ENCODE measurements around the gene DEK. TPM values are rescaled to one million over a fixed set of nuclear protein-coding genes. Genes with fewer than 3 reads are reported as not detected.

Gene DEK
- total RNA-seq, 1 donor from 2014 or later, result 78.5 TPM

DNA sequence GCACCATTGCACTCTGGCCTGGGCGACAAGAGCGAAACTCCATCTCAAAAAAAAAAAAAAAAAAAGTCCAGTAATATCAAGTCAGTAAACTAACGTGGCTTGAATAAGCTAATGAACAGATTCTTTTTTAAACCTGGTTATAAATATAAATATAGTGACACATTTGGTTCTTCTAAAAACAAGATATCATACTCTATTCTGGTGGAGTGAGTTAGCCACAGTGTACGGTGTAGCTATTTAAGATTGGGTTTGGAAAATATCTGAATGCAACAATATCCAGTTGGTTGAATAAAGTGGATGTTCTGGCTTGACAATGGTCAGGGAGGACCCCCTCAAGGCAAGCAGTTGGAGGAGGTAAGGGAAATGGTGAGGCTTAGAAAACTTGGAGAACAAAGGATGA, 5.9 kb upstream of the DEK start:
- Histone ChIP-seq H3K36me3 (no peaks in the 10 kb centered on the region), H3K4me3 (no peak overlapping the region), H3K4me1 (peaks cover under 1% of the 10 kb centered on the region), H3K27me3 (ENCODE audit: low read depth) (no peaks in the 10 kb centered on the region), H3K9me3 (no peaks in the 10 kb centered on the region), H3K27ac (no peak overlapping the region)
- ATAC-seq (no peak), DNase-seq (no peak)
- TF ChIP-seq, protein P1, sequence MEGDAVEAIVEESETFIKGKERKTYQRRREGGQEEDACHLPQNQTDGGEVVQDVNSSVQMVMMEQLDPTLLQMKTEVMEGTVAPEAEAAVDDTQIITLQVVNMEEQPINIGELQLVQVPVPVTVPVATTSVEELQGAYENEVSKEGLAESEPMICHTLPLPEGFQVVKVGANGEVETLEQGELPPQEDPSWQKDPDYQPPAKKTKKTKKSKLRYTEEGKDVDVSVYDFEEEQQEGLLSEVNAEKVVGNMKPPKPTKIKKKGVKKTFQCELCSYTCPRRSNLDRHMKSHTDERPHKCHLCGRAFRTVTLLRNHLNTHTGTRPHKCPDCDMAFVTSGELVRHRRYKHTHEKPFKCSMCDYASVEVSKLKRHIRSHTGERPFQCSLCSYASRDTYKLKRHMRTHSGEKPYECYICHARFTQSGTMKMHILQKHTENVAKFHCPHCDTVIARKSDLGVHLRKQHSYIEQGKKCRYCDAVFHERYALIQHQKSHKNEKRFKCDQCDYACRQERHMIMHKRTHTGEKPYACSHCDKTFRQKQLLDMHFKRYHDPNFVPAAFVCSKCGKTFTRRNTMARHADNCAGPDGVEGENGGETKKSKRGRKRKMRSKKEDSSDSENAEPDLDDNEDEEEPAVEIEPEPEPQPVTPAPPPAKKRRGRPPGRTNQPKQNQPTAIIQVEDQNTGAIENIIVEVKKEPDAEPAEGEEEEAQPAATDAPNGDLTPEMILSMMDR (IDR thresholded peaks at IDR 0.05), result no peak
- intact Hi-C loops (cut with DNase I), result no loop called here

DNA sequence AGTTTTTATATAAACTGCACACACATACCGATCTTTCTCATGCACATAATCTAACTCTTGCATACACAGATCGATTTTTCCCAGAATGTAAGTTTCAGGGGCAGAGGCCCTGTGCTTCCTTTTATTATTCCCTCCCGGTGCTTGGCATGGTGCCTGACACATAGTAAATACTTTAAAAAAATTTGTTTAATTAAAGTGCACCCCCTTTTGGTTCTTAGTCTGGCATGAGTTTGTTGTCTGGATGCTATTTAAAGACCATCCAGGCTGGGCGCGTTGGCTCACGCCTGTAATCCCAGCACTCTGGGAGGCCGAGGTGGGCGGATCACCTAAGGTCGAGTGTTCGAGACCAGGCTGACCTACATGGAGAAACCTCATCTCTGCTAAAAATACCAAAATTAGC, 5.4 kb upstream of the DEK start:
- Histone ChIP-seq H3K9me3 (no peaks in the 10 kb centered on the region), H3K4me3 (no peak overlapping the region), H3K27ac (no peak overlapping the region), H3K4me1 (peaks cover 4% of the 10 kb centered on the region), H3K27me3 (ENCODE audit: low read depth) (no peaks in the 10 kb centered on the region), H3K36me3 (no peaks in the 10 kb centered on the region)
- TF ChIP-seq, protein P1 (IDR thresholded peaks at IDR 0.05), result no peak
- DNase-seq (no peak), ATAC-seq (no peak)
- intact Hi-C loops (cut with DNase I), result no loop called here

DNA sequence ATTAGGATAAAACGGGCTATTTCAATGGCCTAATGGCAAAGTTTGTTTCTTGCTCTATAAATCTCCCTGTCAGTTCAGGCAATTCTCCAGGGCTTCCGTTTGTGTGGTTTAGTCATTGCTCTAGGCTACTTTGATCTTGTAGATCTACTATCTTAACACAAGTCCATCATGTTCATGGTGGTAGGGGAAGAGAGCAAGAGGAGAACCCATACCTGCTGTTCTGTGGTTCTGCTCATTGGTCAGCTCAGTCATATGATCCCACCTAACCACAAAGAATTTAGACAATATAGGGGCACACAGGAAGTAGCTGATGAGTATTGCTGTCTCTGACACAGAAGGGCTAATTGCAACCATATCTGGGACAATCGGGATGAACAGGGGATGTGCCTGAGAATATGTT, 4.9 kb upstream of the DEK start:
- Histone ChIP-seq H3K4me1 (peaks cover 4% of the 10 kb centered on the region), H3K36me3 (no peaks in the 10 kb centered on the region), H3K27ac (no peak overlapping the region), H3K9me3 (no peaks in the 10 kb centered on the region), H3K27me3 (ENCODE audit: low read depth) (no peaks in the 10 kb centered on the region), H3K4me3 (no peak overlapping the region)
- no peak for ATAC-seq
- no peak for DNase-seq
- intact Hi-C loops (cut with DNase I), result no loop called here
- TF ChIP-seq, protein P1 (IDR thresholded peaks at IDR 0.05), result no peak

DNA sequence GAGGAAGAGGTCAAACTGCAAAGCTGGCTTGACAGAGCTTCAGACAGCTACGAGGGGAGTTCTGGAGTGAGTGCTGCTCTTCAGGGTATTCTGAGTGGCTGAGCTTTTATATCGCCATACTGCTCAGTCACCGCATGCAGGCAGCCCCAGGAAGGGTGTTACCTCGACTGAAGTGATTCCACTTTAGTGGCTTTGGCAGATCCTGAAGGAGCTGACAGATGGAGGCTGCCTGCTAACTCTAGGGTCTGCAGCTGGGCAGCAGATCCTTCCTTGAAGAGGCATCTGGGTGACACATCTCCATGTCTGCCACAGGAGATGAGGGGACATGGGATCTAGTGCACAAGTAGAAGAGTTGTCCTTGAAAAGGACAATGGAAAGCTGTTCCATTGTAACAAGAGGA, 3.7 kb upstream of the DEK start:
- Histone ChIP-seq H3K9me3 (no peaks in the 10 kb centered on the region), H3K27me3 (ENCODE audit: low read depth) (no peaks in the 10 kb centered on the region), H3K27ac (no peak overlapping the region), H3K36me3 (no peaks in the 10 kb centered on the region), H3K4me3 (no peak overlapping the region), H3K4me1 (peaks cover 6% of the 10 kb centered on the region)
- TF ChIP-seq, protein P1 (IDR thresholded peaks at IDR 0.05), result no peak
- intact Hi-C loops (cut with DNase I), result no loop called here
- DNase-seq (no peak), ATAC-seq (no peak)

DNA sequence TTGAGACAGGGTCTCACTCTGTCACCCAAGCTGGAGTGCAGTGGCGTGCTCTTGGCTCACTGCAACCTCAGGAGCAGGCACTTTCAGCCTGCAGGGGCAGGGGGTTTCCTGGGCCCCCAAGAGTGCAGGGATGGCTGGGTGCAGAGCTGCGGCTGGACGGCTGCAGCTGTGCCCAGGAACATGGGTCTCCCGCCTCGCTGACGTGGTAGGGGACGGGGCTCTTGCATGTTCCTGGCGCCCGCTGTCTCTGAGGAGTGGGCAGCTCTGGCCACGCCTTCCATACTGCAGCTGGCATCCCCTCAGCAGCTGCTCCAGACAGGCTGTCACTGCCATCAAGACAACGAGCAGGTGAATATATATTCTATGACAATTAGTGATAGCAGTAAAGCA, 2.2 kb upstream of the DEK start:
- intact Hi-C loops (cut with DNase I), result no loop called here
- DNase-seq (no peak), ATAC-seq (no peak)
- Histone ChIP-seq H3K4me3 (no peak overlapping the region), H3K27me3 (ENCODE audit: low read depth) (no peaks in the 10 kb centered on the region), H3K4me1 (peaks cover 21% of the 10 kb centered on the region), H3K27ac (no peak overlapping the region), H3K9me3 (no peaks in the 10 kb centered on the region), H3K36me3 (no peaks in the 10 kb centered on the region)
- TF ChIP-seq, protein P1 (IDR thresholded peaks at IDR 0.05), result no peak
